Mesothelial cell of epicardium (in vitro differentiated cells): ENCODE data around the gene HYAL3. TPM values are rescaled to one million over a fixed set of nuclear protein-coding genes. Genes with fewer than 3 reads are reported as not detected.

Experiments
- DNase-seq, 2 experiments: peaks; one replicate each; pipeline ENCODE4 v3.0.0; 2021; ENCODE audit warnings: low spot score in 2 of 2; ENCODE audit not compliant: unreplicated experiment in 2 of 2
- H3K27ac Mint-ChIP-seq: 2 replicates; pipeline ENCODE4 v1.8.0; 2021; ENCODE audit warnings: mixed read lengths
- H3K27me3 Mint-ChIP-seq: 2 replicates; pipeline ENCODE4 v1.8.0; 2021; ENCODE audit warnings: low read depth, mixed read lengths
- H3K36me3 Mint-ChIP-seq: 2 replicates; pipeline ENCODE4 v1.8.0; 2021; ENCODE audit warnings: mixed read lengths
- H3K4me1 Mint-ChIP-seq: 2 replicates; pipeline ENCODE4 v1.8.0; 2021; ENCODE audit warnings: mixed read lengths
- H3K4me3 Mint-ChIP-seq: 2 replicates; pipeline ENCODE4 v1.8.0; 2021; ENCODE audit warnings: mild to moderate bottlenecking, moderate library complexity, mixed read lengths
- H3K9me3 Mint-ChIP-seq: 2 replicates; pipeline ENCODE4 v1.8.0; 2021; ENCODE audit warnings: mixed read lengths
- CTCF ChIP-seq: fragments of 200-600 bp; sonication (generic); IDR thresholded peaks from one replicate; pipeline ENCODE4 v1.5.0; 2021; ENCODE audit warnings: antibody characterized with exemption; ENCODE audit not compliant: unreplicated experiment
- total RNA-seq: library from RNA; stranded (reverse); gene quantifications from 3 replicates; pipeline ENCODE4 v1.2.1, GENCODE V29; 2021

The HYAL3 gene
- total RNA-seq, 1 donor from 2014 or later: 2.9 TPM

GRCh38 chr3:50268703-50269451 is 30.3 kb downstream of the HYAL3 start, which contains the start of gene SEMA3B:
TSS of gene SEMA3B (plus strand) at chr3:50269147. CDS start at chr3:50269241, 94 bp downstream.
- Mint-ChIP-seq H3K36me3 (peaks cover 3% of the 10 kb centered on the region), H3K4me1 (peaks cover 80% of the 10 kb centered on the region), H3K4me3 (peak within 1 kb of the TSS; percentile 72), H3K27ac (peak within 1 kb of the TSS; percentile 100), H3K9me3 (no peaks in the 10 kb centered on the region), H3K27me3 (peaks cover 6% of the 10 kb centered on the region)
- DNase-seq: no peak
- no peak for TF ChIP-seq CTCF

- peak overlapping the region; percentile 72 for H3K4me3 Mint-ChIP-seq
- H3K9me3 Mint-ChIP-seq: no peaks in the 10 kb centered on the region
- peaks cover 4% of the 10 kb centered on the region for H3K27me3 Mint-ChIP-seq
- DNase-seq: no peak
- peaks cover 82% of the 10 kb centered on the region for H3K4me1 Mint-ChIP-seq
- H3K36me3 Mint-ChIP-seq: peaks cover 3% of the 10 kb centered on the region
- H3K27ac Mint-ChIP-seq: peak overlapping the region; percentile 100
- TF ChIP-seq CTCF: no peak
These were observed 30.9 kb downstream of the HYAL3 start for GRCh38 chr3:50268276-50268675.

GRCh38 chr3:50267280-50267913 is 31.8 kb downstream of the HYAL3 start:
- peak overlapping the region; percentile 100 for H3K27ac Mint-ChIP-seq
- no peaks in the 10 kb centered on the region for H3K9me3 Mint-ChIP-seq
- no peak for DNase-seq
- peak overlapping the region; percentile 72 for H3K4me3 Mint-ChIP-seq
- H3K36me3 Mint-ChIP-seq: no peaks in the 10 kb centered on the region
- H3K27me3 Mint-ChIP-seq: no peaks in the 10 kb centered on the region
- peaks cover 79% of the 10 kb centered on the region for H3K4me1 Mint-ChIP-seq
- TF ChIP-seq CTCF: no peak

- Mint-ChIP-seq H3K4me1 (peaks cover 77% of the 10 kb centered on the region), H3K27me3 (no peaks in the 10 kb centered on the region), H3K27ac (peak overlapping the region; percentile 100), H3K4me3 (peak overlapping the region; percentile 72), H3K36me3 (no peaks in the 10 kb centered on the region), H3K9me3 (no peaks in the 10 kb centered on the region)
- TF ChIP-seq CTCF: no peak
- no peak for DNase-seq
These were observed 32.4 kb downstream of the HYAL3 start for GRCh38 chr3:50266836-50267235.

- Mint-ChIP-seq H3K27me3 (no peaks in the 10 kb centered on the region), H3K36me3 (no peaks in the 10 kb centered on the region), H3K27ac (peak overlapping the region; percentile 100), H3K9me3 (no peaks in the 10 kb centered on the region), H3K4me1 (peaks cover 75% of the 10 kb centered on the region), H3K4me3 (peak overlapping the region; percentile 10)
- no peak for DNase-seq
- no peak for TF ChIP-seq CTCF
These were observed 33.2 kb downstream of the HYAL3 start for GRCh38 chr3:50266017-50266416.
